Activated CD8-positive, alpha-beta T cell treated with anti-CD3 and anti-CD28 coated beads for 36 hours (primary cell): ENCODE measurements around the gene NEK6. TPM values are rescaled to one million over a fixed set of nuclear protein-coding genes. Genes with fewer than 3 reads are reported as not detected.

Experiments
- ATAC-seq: fragments of 200-7000 bp; cut with Tn5 transposase; one replicate; pipeline ENCODE4 v1.10.0; 2021; ENCODE audit warnings: mild to moderate bottlenecking, moderate library complexity
- CTCF ChIA-PET: fragments of 350-600 bp; sonication (Branson Sonifier 250); formaldehyde crosslinking; loops from one replicate; lab custom pipeline; 2021; ENCODE audit warnings: antibody characterized with exemption; lab: Charles Lee
- POLR2A ChIA-PET: fragments of 350-600 bp; sonication (Branson Sonifier 250); formaldehyde crosslinking; loops from one replicate; lab custom pipeline; 2021; ENCODE audit warnings: antibody characterized with exemption; lab: Charles Lee
- DNase-seq: peaks from one replicate; pipeline ENCODE4 v3.0.0-alpha.2; 2020
- H3K27ac Mint-ChIP-seq: one replicate; pipeline ENCODE4 v1.8.0; 2021; ENCODE audit warnings: mild to moderate bottlenecking, mixed read lengths
- H3K27me3 Mint-ChIP-seq: one replicate; pipeline ENCODE4 v1.8.0; 2021; ENCODE audit warnings: mixed read lengths
- H3K36me3 Mint-ChIP-seq: one replicate; pipeline ENCODE4 v1.8.0; 2021; ENCODE audit warnings: low read depth, mixed read lengths
- H3K4me1 Mint-ChIP-seq: one replicate; pipeline ENCODE4 v1.8.0; 2021; ENCODE audit warnings: low read depth, mixed read lengths
- H3K4me3 Mint-ChIP-seq: one replicate; pipeline ENCODE4 v1.8.0; 2021; ENCODE audit warnings: mild to moderate bottlenecking, moderate library complexity, mixed read lengths
- H3K9me3 Mint-ChIP-seq: one replicate; pipeline ENCODE4 v1.8.0; 2021; ENCODE audit warnings: mixed read lengths
- CTCF ChIP-seq: fragments of 200-600 bp; IDR thresholded peaks from one replicate; pipeline ENCODE4 v1.8.0; 2022; ENCODE audit warnings: antibody characterized with exemption, mild to moderate bottlenecking
- intact Hi-C: fragments of 100-400 bp; cut with micrococcal nuclease; formaldehyde crosslinking; loops from one replicate; pipeline ENCODE4 v1.10.0; 2022
- total RNA-seq, 2 experiments: library from RNA; stranded (reverse); gene quantifications; one replicate each; pipeline ENCODE4 v1.2.3, GENCODE V29; 2021

NEK6 gene
- total RNA-seq, 2 experiments from 2014 or later: 20.2 to 21.8 TPM

DNA sequence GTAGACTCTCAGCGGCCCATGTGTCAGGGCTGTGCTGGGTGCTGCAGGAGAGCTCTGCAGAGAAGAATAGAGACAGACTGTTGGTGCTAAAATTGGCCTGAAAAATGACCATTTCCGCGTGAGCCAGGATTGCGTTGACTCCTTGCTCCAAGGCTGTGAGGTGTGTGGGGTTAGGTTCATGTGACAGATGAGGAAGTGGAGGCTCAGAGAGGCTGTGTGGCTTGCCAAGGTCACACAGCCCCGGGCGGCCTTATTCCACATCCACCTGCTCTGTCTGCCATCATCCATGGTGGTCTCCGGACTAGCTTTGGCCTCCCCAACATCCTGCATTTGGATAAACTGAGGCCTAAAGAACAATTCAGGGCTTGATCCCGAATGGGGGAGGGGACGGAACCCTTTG, 15.2 kb downstream of the NEK6 start:
- H3K4me3 Mint-ChIP-seq: no peak overlapping the region
- H3K36me3 Mint-ChIP-seq: no peaks in the 10 kb centered on the region
- no peak for TF ChIP-seq CTCF

DNA sequence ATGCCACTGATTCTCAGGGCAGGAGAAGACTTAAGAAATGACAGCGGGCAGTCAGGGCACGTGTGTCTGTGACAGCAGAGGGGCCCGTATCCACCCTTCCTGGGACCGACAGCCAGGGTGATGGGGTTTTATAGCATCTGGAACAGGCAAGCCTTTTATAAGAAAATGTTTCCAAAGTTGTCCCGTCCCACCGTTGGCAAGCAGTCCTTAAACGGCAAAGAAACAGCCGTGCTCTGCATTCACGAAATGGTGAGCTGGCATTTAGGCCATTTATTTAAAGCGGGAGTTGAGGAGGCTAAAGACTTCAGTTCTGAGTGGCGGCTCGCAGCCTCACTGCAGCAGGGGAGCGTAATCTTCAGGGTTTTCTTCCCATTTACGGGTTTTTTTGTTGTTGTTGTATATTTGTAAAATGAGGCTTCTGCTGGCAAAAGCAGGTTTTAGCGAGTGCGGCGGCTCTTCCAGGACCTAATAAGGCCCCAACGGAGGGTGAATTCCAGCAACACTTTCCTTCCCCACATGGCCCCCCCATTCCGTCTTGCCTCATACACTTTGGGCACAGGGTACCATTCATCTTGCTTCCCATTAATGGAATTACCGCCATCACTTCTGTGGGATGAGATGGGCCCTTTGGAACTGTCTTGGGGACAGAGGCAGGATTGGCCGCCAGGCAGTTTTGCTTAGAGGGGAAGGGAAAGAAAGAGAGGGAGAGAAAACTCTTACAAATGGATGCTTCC, 15.8 kb downstream of the NEK6 start:
- H3K27ac Mint-ChIP-seq: no peak overlapping the region
- POLR2A ChIA-PET: interaction anchor here (0.6 kb wide), 1 partner anchor 151 kb away, joined by 3 read pairs; no protein-coding TSS in a partner anchor
- DNase-seq (no peak), ATAC-seq (no peak)
- H3K4me1 Mint-ChIP-seq: peaks cover 3% of the 10 kb centered on the region
- H3K27me3 Mint-ChIP-seq: peaks cover 4% of the 10 kb centered on the region
- intact Hi-C loops: no loop called here
- TF ChIP-seq CTCF: no peak
- no peaks in the 10 kb centered on the region for H3K36me3 Mint-ChIP-seq
- no peak overlapping the region for H3K4me3 Mint-ChIP-seq
- no peaks in the 10 kb centered on the region for H3K9me3 Mint-ChIP-seq
- CTCF ChIA-PET: no interaction called here

More for the DNA sequence above, 15.2 kb downstream of the NEK6 start:
- peaks cover 3% of the 10 kb centered on the region for H3K4me1 Mint-ChIP-seq
- ATAC-seq (no peak), DNase-seq (no peak)
- CTCF ChIA-PET: no interaction called here
- no peaks in the 10 kb centered on the region for H3K9me3 Mint-ChIP-seq
- POLR2A ChIA-PET: no interaction called here
- H3K27me3 Mint-ChIP-seq: peaks cover 7% of the 10 kb centered on the region
- no peak overlapping the region for H3K27ac Mint-ChIP-seq
- intact Hi-C loops: no loop called here

DNA sequence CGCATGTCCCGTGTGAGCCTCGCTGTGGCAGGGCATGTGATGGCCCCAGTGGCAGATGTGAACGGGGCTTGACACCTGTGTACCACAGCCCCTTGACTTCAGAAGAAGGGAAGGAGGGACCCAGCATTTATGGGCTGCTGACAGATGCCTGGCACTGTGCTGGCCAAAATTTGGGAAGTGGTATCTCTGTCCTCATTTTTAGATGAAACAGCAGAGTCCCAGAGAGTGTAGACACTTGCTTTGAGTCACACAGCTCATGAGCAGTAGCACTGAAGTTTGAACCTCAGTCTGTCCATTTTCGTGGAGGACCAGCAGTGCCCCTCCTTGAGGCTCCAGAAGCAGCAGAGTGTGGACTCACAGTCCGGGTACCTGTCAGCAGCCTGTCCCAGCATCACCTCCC, 16.5 kb downstream of the NEK6 start:
- TF ChIP-seq CTCF: no peak
- H3K36me3 Mint-ChIP-seq: no peaks in the 10 kb centered on the region
- intact Hi-C loops: no loop called here
- DNase-seq (no peak), ATAC-seq (no peak)
- CTCF ChIA-PET: interaction anchor here (1.0 kb wide), 1 partner anchor 19 kb away, joined by 3 read pairs; no protein-coding TSS in a partner anchor
- H3K9me3 Mint-ChIP-seq: no peaks in the 10 kb centered on the region
- POLR2A ChIA-PET: interaction anchor here (0.6 kb wide), 3 partner anchors 114 to 152 kb away, joined by 3 read pairs; no protein-coding TSS in a partner anchor
- H3K27ac Mint-ChIP-seq: no peak overlapping the region
- H3K4me3 Mint-ChIP-seq: no peak overlapping the region
- peaks cover 3% of the 10 kb centered on the region for H3K4me1 Mint-ChIP-seq
- H3K27me3 Mint-ChIP-seq: peaks cover 2% of the 10 kb centered on the region

DNA sequence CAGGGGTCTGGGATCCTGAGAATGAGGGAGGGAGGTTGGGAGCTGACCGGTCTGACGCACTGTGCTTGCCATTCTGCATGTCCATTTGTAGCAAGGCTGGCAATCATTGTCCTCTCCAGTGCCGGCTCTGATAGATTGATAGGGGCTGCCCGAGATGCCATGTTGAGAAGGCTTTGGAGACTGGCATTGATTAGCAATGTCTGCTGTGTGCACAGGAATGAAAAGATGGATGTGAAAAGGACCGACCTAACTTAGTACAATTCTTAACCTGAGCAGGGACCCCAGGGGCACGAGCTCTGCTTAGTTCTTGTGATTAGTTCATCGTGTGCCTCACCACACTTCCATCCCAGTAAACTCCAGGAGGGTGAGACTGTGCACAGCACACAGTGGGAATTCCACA, 17.0 kb downstream of the NEK6 start:
- ChIA-PET CTCF (interaction anchor here (0.6 to 1.0 kb wide), 2 partner anchors 18 to 148 kb away, joined by 3 read pairs; no protein-coding TSS in a partner anchor), POLR2A (interaction anchor here (0.6 kb wide), 2 partner anchors 114 to 143 kb away, joined by 3 read pairs; no protein-coding TSS in a partner anchor)
- ATAC-seq: no peak
- Mint-ChIP-seq H3K27me3 (peaks cover 2% of the 10 kb centered on the region), H3K36me3 (no peaks in the 10 kb centered on the region), H3K27ac (no peak overlapping the region), H3K4me1 (peaks cover 3% of the 10 kb centered on the region), H3K9me3 (no peaks in the 10 kb centered on the region), H3K4me3 (no peak overlapping the region)
- TF ChIP-seq CTCF: no peak
- no peak for DNase-seq
- intact Hi-C loops: no loop called here

GRCh38 chr9:124277420-124277819, 19.7 kb downstream of the NEK6 start:
- TF ChIP-seq CTCF: no peak
- Mint-ChIP-seq H3K36me3 (no peaks in the 10 kb centered on the region), H3K9me3 (no peaks in the 10 kb centered on the region), H3K4me3 (no peak overlapping the region), H3K27ac (no peak overlapping the region), H3K27me3 (peaks cover 2% of the 10 kb centered on the region), H3K4me1 (peaks cover 13% of the 10 kb centered on the region)
- intact Hi-C loops: no loop called here
- no peak for ATAC-seq
- POLR2A ChIA-PET: no interaction called here
- CTCF ChIA-PET: no interaction called here
- no peak for DNase-seq
